Rectal smooth muscle tissue (tissue), 1 donor: ENCODE measurements around the gene INHBC.

Source experiments
- H3K27ac ChIP-seq: one replicate; pipeline ENCODE4 v1.7.0; 2013; ENCODE audit warnings: low read depth, low read length, inconsistent platforms
- H3K27me3 ChIP-seq: one replicate; pipeline ENCODE4 v1.7.0; 2013; ENCODE audit warnings: low read length; ENCODE audit not compliant: control insufficient read depth, insufficient read depth
- H3K36me3 ChIP-seq: one replicate; pipeline ENCODE4 v1.7.0; 2013; ENCODE audit warnings: low read length; ENCODE audit not compliant: control insufficient read depth, insufficient read depth
- H3K4me1 ChIP-seq: one replicate; pipeline ENCODE4 v1.7.0; 2013; ENCODE audit warnings: low read length; ENCODE audit not compliant: control insufficient read depth, insufficient read depth
- H3K4me3 ChIP-seq: one replicate; pipeline ENCODE4 v1.7.0; 2013; ENCODE audit warnings: low read length
- H3K9ac ChIP-seq: one replicate; pipeline ENCODE4 v1.7.0; 2013; ENCODE audit warnings: low read length

INHBC gene

DNA sequence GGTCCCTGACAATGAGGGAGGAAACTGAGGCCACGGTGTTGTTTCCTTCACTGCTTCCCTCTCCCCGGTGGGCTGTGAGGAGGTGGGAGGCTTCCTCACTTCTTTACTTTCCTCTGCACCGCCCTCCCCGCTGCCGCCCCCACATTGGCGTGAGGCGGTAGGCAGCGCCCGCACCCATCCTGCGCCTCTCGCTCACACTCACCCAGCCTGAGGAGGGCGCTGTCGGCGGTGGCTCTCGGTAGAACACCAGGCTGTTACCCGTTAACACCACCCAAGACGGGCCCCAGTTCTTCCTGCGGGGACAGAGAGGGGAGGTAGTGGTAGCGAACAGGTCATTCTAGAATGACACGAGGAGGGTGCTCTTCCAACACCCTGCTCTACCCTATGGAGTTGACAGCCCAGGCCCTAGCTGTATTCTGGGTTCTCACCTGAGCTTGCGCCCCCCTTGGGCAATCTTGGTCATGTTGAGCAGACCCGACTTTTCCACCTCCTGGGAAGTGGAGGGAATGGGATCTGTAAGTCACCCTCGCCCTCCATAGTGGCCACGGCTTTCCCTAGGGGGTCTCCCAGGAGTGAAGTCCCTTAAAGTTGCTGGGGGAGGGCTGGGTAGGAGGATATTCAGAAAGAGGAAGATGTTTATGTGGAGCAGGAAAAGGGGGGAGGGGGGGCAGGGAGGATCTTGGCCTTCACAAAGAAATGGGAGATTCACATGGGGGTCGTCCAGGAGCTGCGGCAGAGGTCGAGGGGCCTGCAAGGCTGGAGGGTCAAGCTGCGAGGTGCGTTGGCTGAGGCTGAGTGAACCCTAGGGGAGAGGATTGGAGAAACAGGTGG lies 41.8 kb downstream of the INHBC start:
- peaks cover 2% of the 10 kb centered on the region for H3K4me1 ChIP-seq
- H3K27me3 ChIP-seq = peaks cover 25% of the 10 kb centered on the region
- no peak overlapping the region for H3K27ac ChIP-seq
- H3K36me3 ChIP-seq = peaks cover 7% of the 10 kb centered on the region
- H3K4me3 ChIP-seq = peak overlapping the region; percentile 55
- H3K9ac ChIP-seq = no peak overlapping the region

DNA sequence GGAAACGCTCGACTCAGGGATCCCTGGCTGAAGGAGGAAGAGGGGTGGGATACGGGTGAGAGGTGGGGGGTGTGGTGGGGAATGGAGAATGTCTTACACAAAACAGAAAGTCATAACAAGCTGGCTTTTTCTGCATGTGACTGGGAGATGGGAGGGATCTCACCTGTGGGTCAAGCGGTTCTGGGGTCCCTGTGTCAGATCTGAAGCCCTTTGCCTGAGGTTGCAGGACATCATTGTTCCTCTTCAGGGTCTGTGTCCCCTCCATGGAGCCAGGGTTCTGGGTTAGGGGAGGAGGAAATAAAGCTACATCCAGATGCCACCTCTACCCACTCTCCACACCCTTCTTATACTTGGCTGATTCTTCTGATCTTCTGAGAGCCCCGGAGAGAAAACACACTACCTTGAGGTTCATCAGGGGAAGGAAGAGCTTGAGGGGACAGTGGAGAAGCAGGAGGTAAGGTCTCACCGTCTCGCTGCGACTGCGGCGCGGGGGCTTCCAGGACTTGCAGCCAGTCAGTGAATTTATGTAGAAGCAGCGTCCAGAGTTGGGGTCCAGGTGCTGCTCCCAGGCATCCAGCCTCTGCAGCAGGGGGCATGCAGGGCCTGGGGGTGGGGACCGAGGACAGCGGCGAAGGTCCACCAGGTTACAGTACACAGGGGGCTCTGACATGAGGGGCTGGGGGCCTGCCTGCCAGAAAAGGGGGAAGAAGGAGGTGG lies 42.6 kb downstream of the INHBC start:
- Histone ChIP-seq H3K4me3 (peak overlapping the region; percentile 55), H3K27ac (no peak overlapping the region), H3K27me3 (peaks cover 25% of the 10 kb centered on the region), H3K36me3 (peaks cover 7% of the 10 kb centered on the region), H3K9ac (peak overlapping the region; percentile 27), H3K4me1 (peaks cover 2% of the 10 kb centered on the region)

DNA sequence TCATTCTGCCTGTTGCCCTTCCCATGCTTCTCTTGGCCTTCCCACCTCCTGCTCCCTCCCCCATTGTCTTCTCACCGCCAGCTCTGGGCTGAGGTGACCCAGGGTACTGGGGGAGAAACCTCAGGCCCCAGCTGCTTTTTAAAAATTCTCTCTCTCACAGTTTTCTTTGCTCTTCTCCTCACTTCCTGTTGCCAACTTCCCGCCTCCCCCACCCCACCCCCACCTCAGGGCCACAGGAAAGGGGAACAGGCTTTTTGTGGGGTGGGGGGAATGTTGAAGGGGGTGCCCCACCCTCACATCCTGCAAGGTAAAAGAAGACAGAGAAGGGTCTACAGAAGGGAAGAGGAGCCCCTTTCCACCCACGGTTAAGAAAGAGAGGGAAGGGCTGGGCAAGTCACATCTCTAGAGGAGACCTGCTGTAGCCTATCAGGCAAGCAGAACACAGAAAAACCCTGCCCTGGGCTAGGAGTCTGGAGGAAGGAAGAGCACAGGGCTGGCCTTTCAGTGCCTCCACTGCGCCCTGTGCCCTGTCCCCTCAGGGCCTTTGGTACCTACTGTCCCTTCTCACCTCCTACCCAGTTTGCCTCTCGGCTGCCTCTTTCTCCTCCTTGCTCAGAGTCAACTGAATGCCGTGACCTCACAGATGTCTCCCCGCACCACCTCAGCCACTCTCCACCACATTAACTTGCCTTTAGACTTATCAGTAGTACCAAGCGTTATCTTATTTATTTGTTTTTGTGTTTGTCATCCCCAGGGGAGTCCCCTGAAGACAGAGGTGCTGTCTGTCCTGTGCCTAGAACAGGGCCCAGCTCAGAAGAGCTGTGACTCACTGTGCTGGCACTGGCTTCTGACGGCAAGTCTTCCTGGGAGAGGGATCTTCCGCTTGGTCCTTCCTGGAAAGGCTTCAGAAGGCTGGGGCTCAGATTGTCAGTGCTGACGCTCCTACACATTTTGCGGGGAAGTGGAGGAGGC lies 43.4 kb downstream of the INHBC start:
- H3K4me3 ChIP-seq = peak overlapping the region; percentile 55
- H3K27me3 ChIP-seq = peaks cover 25% of the 10 kb centered on the region
- H3K27ac ChIP-seq = peak overlapping the region; percentile 21
- peaks cover 7% of the 10 kb centered on the region for H3K36me3 ChIP-seq
- H3K4me1 ChIP-seq = peaks cover 2% of the 10 kb centered on the region
- peak overlapping the region; percentile 60 for H3K9ac ChIP-seq

DNA sequence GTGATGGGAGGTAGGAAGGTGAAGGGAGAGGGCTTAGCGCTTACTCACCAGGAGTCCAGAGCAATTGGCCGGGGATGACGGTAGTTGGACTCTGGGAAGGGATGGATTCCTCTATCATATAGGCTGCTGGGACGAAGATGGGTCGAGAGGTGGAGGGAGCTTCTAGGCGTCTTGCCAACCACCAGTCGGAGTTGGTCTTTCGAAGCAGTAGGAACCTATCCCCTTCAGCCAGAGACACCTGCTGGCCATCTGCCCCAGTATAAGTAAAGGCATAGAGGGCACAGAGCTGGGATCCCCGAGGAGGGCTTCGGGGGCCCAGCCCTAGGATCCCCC lies 44.4 kb downstream of the INHBC start:
- Histone ChIP-seq H3K27ac (no peak overlapping the region), H3K9ac (peak overlapping the region; percentile 14), H3K36me3 (peaks cover 7% of the 10 kb centered on the region), H3K4me1 (peaks cover 2% of the 10 kb centered on the region), H3K4me3 (peak overlapping the region; percentile 33), H3K27me3 (peaks cover 20% of the 10 kb centered on the region)

DNA sequence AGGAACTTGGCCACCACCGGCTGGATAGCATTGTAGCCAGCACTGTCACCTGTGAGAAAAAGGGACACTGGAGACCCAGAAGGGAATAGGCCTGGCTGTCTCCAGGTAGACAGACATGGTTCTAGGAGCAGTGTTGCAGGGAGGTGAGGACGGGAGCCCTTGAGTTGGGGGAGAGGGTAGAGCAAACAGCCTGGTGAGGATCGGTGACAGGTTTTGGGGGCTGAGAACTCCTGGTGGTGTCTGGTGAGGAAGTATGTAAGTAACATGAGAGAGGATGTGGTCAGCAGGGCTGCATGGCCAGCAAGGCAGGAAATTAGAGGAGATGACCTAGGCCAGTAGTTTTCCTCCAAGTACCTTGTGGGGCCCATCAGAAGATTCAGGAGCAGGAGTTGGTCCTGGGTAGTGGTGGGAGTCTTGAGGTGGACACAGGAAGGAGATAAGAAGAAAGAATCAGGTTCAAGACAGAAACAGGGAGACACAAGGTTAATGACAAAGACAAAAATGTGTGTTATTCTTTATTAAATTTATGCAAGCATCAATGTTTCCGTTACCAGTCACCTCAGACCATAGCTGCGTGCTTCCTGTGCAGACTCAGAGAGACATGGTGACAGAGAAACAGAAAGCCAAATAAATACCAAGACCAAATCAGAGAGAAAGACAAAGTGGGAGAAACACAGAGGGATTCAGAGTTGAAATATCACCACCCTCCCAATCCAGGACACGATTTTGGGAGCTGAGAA lies 45.0 kb downstream of the INHBC start, which contains the start of gene ARHGAP9:
Gene ARHGAP9 (minus strand): TSS at position 491 of the 740 bp plus-strand sequence. CDS start 460 bp downstream, at position 31.
- H3K27ac ChIP-seq = no peak within 1 kb of the TSS
- H3K4me1 ChIP-seq = peaks cover 2% of the 10 kb centered on the region
- H3K27me3 ChIP-seq = peaks cover 15% of the 10 kb centered on the region
- H3K4me3 ChIP-seq = peak within 1 kb of the TSS; percentile 33
- peaks cover 2% of the 10 kb centered on the region for H3K36me3 ChIP-seq
- peak within 1 kb of the TSS; percentile 14 for H3K9ac ChIP-seq

DNA sequence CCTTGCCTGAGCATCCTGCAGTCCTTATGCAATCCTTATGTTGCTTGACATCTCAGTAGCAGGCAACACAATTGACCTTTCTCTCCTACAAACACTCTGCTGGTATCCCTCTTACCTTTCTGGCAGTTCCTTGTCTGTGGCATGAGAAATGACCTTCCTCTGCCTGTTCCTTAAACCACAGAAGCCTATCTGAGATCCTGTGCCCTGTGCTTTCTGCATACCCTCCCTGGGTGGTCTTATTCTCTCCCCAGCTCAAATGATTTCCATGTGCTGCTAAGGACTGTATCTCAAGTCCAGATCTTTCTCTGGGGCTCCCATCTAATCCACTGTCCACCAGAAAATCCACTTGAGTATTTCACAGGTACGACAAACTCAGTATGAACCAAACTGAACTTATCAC lies 47.1 kb downstream of the INHBC start:
- no peak overlapping the region for H3K9ac ChIP-seq
- H3K27me3 ChIP-seq = peaks cover 5% of the 10 kb centered on the region
- no peaks in the 10 kb centered on the region for H3K4me1 ChIP-seq
- no peak overlapping the region for H3K27ac ChIP-seq
- no peak overlapping the region for H3K4me3 ChIP-seq
- no peaks in the 10 kb centered on the region for H3K36me3 ChIP-seq

DNA sequence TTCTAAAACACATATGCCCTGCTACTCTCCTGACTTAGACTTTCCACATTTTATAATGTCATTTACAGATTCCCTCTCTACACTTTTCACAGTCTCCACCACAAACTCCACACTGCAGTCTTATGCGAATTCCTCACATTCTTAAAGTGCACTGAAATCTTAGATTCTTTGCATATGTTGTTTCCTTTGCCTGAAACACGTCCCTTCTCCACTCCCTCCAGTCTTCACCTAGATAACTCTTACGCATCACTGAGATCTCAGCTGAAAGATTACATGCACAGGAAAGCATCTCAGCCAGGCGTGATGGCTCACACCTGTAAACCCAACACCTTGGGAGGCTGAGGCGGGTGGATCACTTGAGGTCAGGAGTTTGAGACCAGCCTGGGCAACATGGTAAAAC lies 48.9 kb downstream of the INHBC start:
- no peaks in the 10 kb centered on the region for H3K36me3 ChIP-seq
- no peak overlapping the region for H3K27ac ChIP-seq
- no peak overlapping the region for H3K9ac ChIP-seq
- no peak overlapping the region for H3K4me3 ChIP-seq
- H3K27me3 ChIP-seq = no peaks in the 10 kb centered on the region
- no peaks in the 10 kb centered on the region for H3K4me1 ChIP-seq

DNA sequence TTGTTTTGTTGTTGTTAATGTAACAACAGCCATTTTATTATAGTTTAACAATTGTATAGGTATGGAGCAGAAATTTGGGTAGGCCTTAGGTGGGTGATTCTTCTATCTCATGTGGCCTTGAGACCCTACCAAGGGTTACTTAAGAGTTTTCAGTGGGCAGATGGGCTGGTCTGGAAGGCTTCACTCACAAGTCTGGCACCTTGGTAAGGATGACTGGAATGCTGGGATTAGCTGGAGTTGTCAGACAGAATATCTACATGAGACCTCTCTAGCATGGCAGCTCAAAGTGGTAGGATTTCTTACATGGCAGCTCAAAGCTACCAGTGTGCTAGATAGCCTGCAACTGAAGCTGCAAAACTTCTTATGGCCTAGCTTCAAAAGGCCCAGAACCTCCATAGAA lies 51.1 kb downstream of the INHBC start:
- peaks cover 8% of the 10 kb centered on the region for H3K36me3 ChIP-seq
- no peak overlapping the region for H3K4me3 ChIP-seq
- H3K27ac ChIP-seq = no peak overlapping the region
- no peak overlapping the region for H3K9ac ChIP-seq
- H3K27me3 ChIP-seq = no peaks in the 10 kb centered on the region
- peaks cover 4% of the 10 kb centered on the region for H3K4me1 ChIP-seq

DNA sequence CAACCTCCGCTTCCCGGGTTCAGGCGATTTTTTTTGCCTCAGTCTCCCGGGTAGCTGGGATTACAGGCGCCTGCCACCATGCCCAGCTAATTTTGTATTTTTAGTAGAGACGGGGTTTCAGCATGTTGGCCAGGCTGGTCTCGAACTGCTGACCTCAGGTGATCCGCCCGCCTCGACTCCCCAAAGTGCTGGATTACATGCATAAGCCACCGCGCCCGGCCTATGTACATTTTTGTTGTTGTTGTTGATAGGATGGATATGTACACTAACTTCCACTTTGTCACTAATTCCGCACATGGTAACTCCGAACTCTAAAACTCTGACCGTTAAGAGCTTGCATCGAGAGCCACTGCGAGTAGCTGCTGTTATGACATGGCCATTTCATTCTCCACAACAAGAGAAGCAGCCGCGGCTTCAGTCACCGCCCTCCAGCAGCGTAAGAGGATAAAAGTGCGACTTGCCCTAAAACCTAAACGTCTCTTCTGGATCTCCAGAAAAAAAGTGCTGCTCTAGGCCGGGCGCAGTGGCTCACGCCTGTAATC lies 52.5 kb downstream of the INHBC start:
- Histone ChIP-seq H3K4me1 (peaks cover 4% of the 10 kb centered on the region), H3K27ac (no peak overlapping the region), H3K27me3 (no peaks in the 10 kb centered on the region), H3K36me3 (peaks cover 8% of the 10 kb centered on the region), H3K9ac (no peak overlapping the region), H3K4me3 (peak overlapping the region; percentile 99)

DNA sequence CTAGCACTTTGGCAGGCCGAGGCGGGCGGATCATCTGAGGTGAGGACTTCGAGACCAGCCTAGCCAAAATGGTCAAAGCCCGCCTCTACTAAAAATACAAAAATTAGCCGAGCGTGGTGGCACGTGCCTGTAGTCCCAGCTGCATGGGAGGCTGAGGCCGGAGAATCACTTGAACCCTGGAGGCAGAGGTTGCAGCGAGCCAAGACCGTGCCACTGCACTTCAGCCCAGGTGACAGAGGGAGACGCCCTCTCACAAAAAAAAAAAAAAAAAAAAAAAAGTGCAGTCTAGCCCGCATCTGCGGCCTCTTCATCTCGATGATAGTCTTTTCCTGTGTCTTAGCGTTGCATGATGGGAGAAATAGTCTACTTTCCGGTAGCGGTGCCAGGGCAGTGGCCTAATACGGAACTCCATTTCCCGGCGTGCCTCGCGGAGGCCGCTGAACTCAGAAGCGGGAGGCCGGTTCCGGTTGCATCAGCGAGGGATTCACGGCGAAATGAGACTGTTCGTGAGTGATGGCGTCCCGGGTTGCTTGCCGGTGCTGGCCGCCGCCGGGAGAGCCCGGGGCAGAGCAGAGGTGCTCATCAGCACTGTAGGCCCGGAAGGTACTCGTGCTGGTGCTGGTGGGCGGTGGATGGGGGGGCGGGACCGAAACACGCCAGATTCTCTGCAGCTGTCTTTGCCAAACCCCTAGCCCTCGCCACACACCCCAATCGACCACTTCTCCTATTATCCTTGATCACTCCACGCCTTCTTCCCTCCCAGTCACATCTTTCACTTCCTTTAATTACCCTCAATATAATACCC lies 53.2 kb downstream of the INHBC start, which contains the start of gene MARS1:
Gene MARS1 (plus strand): TSS at position 472 of the 805 bp plus-strand sequence. CDS start 23 bp downstream, at position 495.
- peak within 1 kb of the TSS; percentile 78 for H3K27ac ChIP-seq
- H3K36me3 ChIP-seq = peaks cover 8% of the 10 kb centered on the region
- H3K9ac ChIP-seq = peak within 1 kb of the TSS; percentile 97
- peak within 1 kb of the TSS; percentile 99 for H3K4me3 ChIP-seq
- peaks cover 4% of the 10 kb centered on the region for H3K4me1 ChIP-seq
- H3K27me3 ChIP-seq = no peaks in the 10 kb centered on the region
